ENCODE measurements around the gene CA10.

The CA10 gene

GRCh38 chr17:52159246-52160135 lies 977 bp upstream of the CA10 start:
- no peaks in the 10 kb centered on the region for H3K4me1 ChIP-seq (ENCODE audit: control insufficient read depth in 2 of 2, insufficient read depth in 2 of 2, low read length in 2 of 2)
- H3K27ac ChIP-seq (ENCODE audit: low read depth in 2 of 2, low read length in 2 of 2) = no peak overlapping the region
- H3K9ac ChIP-seq (ENCODE audit: low read depth in 1 of 2, low read length in 2 of 2) = no peak overlapping the region
- no peaks in the 10 kb centered on the region for H3K36me3 ChIP-seq (ENCODE audit: control insufficient read depth in 2 of 2, insufficient read depth in 2 of 2, low read length in 2 of 2)
- H3K4me3 ChIP-seq (ENCODE audit: low read length in 2 of 2) = no peak overlapping the region
- peaks cover 7 to 22% of the 10 kb centered on the region in 2 donors for H3K27me3 ChIP-seq (ENCODE audit: control insufficient read depth in 2 of 2, insufficient read depth in 2 of 2, low read length in 2 of 2)
- no peaks in the 10 kb centered on the region for H3K9me3 ChIP-seq (ENCODE audit: control insufficient read depth in 2 of 2, low read length in 2 of 2)

- peaks cover 7 to 22% of the 10 kb centered on the region in 2 donors for H3K27me3 ChIP-seq (ENCODE audit: control insufficient read depth in 2 of 2, insufficient read depth in 2 of 2, low read length in 2 of 2)
- H3K36me3 ChIP-seq (ENCODE audit: control insufficient read depth in 2 of 2, insufficient read depth in 2 of 2, low read length in 2 of 2) = no peaks in the 10 kb centered on the region
- H3K4me3 ChIP-seq (ENCODE audit: low read length in 2 of 2) = no peak overlapping the region
- H3K9me3 ChIP-seq (ENCODE audit: control insufficient read depth in 2 of 2, low read length in 2 of 2) = no peaks in the 10 kb centered on the region
- H3K27ac ChIP-seq (ENCODE audit: low read depth in 2 of 2, low read length in 2 of 2) = no peak overlapping the region
- no peak overlapping the region for H3K9ac ChIP-seq (ENCODE audit: low read depth in 1 of 2, low read length in 2 of 2)
- no peaks in the 10 kb centered on the region for H3K4me1 ChIP-seq (ENCODE audit: control insufficient read depth in 2 of 2, insufficient read depth in 2 of 2, low read length in 2 of 2)
Observed at GRCh38 chr17:52157603-52158449, 688 bp downstream of the CA10 start.

- Histone ChIP-seq H3K4me3 (ENCODE audit: low read length in 2 of 2) (no peak overlapping the region), H3K27me3 (ENCODE audit: control insufficient read depth in 2 of 2, insufficient read depth in 2 of 2, low read length in 2 of 2) (peaks cover 7 to 22% of the 10 kb centered on the region in 2 donors), H3K9me3 (ENCODE audit: control insufficient read depth in 2 of 2, low read length in 2 of 2) (no peaks in the 10 kb centered on the region), H3K9ac (ENCODE audit: low read depth in 1 of 2, low read length in 2 of 2) (no peak overlapping the region), H3K4me1 (ENCODE audit: control insufficient read depth in 2 of 2, insufficient read depth in 2 of 2, low read length in 2 of 2) (no peaks in the 10 kb centered on the region), H3K36me3 (ENCODE audit: control insufficient read depth in 2 of 2, insufficient read depth in 2 of 2, low read length in 2 of 2) (no peaks in the 10 kb centered on the region), H3K27ac (ENCODE audit: low read depth in 2 of 2, low read length in 2 of 2) (no peak overlapping the region)
Observed at GRCh38 chr17:52156576-52157570, 1.6 kb downstream of the CA10 start.

- Histone ChIP-seq H3K27me3 (ENCODE audit: control insufficient read depth in 2 of 2, insufficient read depth in 2 of 2, low read length in 2 of 2) (peaks cover 5 to 22% of the 10 kb centered on the region in 2 donors), H3K9ac (ENCODE audit: low read depth in 1 of 2, low read length in 2 of 2) (no peak overlapping the region), H3K9me3 (ENCODE audit: control insufficient read depth in 2 of 2, low read length in 2 of 2) (no peaks in the 10 kb centered on the region), H3K4me1 (ENCODE audit: control insufficient read depth in 2 of 2, insufficient read depth in 2 of 2, low read length in 2 of 2) (no peaks in the 10 kb centered on the region), H3K4me3 (ENCODE audit: low read length in 2 of 2) (no peak overlapping the region), H3K36me3 (ENCODE audit: control insufficient read depth in 2 of 2, insufficient read depth in 2 of 2, low read length in 2 of 2) (no peaks in the 10 kb centered on the region), H3K27ac (ENCODE audit: low read depth in 2 of 2, low read length in 2 of 2) (no peak overlapping the region)
Observed at GRCh38 chr17:52155301-52155700, 3.2 kb downstream of the CA10 start.

- Histone ChIP-seq H3K4me1 (ENCODE audit: control insufficient read depth in 2 of 2, insufficient read depth in 2 of 2, low read length in 2 of 2) (no peaks in the 10 kb centered on the region), H3K27ac (ENCODE audit: low read depth in 2 of 2, low read length in 2 of 2) (no peak overlapping the region), H3K36me3 (ENCODE audit: control insufficient read depth in 2 of 2, insufficient read depth in 2 of 2, low read length in 2 of 2) (no peaks in the 10 kb centered on the region), H3K27me3 (ENCODE audit: control insufficient read depth in 2 of 2, insufficient read depth in 2 of 2, low read length in 2 of 2) (peaks cover 5 to 16% of the 10 kb centered on the region in 2 donors), H3K9me3 (ENCODE audit: control insufficient read depth in 2 of 2, low read length in 2 of 2) (no peaks in the 10 kb centered on the region), H3K9ac (ENCODE audit: low read depth in 1 of 2, low read length in 2 of 2) (no peak overlapping the region), H3K4me3 (ENCODE audit: low read length in 2 of 2) (no peak overlapping the region)
Observed at GRCh38 chr17:52154466-52154865, 4.0 kb downstream of the CA10 start.

- H3K9me3 ChIP-seq (ENCODE audit: control insufficient read depth in 2 of 2, low read length in 2 of 2) = no peaks in the 10 kb centered on the region
- no peak overlapping the region for H3K9ac ChIP-seq (ENCODE audit: low read depth in 1 of 2, low read length in 2 of 2)
- H3K4me1 ChIP-seq (ENCODE audit: control insufficient read depth in 2 of 2, insufficient read depth in 2 of 2, low read length in 2 of 2) = no peaks in the 10 kb centered on the region
- no peak overlapping the region for H3K4me3 ChIP-seq (ENCODE audit: low read length in 2 of 2)
- no peaks in the 10 kb centered on the region for H3K36me3 ChIP-seq (ENCODE audit: control insufficient read depth in 2 of 2, insufficient read depth in 2 of 2, low read length in 2 of 2)
- peaks cover 0 to 3% of the 10 kb centered on the region in 2 donors for H3K27me3 ChIP-seq (ENCODE audit: control insufficient read depth in 2 of 2, insufficient read depth in 2 of 2, low read length in 2 of 2)
- no peak overlapping the region for H3K27ac ChIP-seq (ENCODE audit: low read depth in 2 of 2, low read length in 2 of 2)
Observed at GRCh38 chr17:52150935-52151334, 7.6 kb downstream of the CA10 start.

- no peaks in the 10 kb centered on the region for H3K4me1 ChIP-seq (ENCODE audit: control insufficient read depth in 2 of 2, insufficient read depth in 2 of 2, low read length in 2 of 2)
- H3K36me3 ChIP-seq (ENCODE audit: control insufficient read depth in 2 of 2, insufficient read depth in 2 of 2, low read length in 2 of 2) = no peaks in the 10 kb centered on the region
- no peak overlapping the region for H3K9ac ChIP-seq (ENCODE audit: low read depth in 1 of 2, low read length in 2 of 2)
- H3K27ac ChIP-seq (ENCODE audit: low read depth in 2 of 2, low read length in 2 of 2) = no peak overlapping the region
- no peak overlapping the region for H3K4me3 ChIP-seq (ENCODE audit: low read length in 2 of 2)
- no peaks in the 10 kb centered on the region for H3K27me3 ChIP-seq (ENCODE audit: control insufficient read depth in 2 of 2, insufficient read depth in 2 of 2, low read length in 2 of 2)
- H3K9me3 ChIP-seq (ENCODE audit: control insufficient read depth in 2 of 2, low read length in 2 of 2) = no peaks in the 10 kb centered on the region
Observed at GRCh38 chr17:52149626-52150025, 8.9 kb downstream of the CA10 start.

- Histone ChIP-seq H3K27ac (ENCODE audit: low read depth in 2 of 2, low read length in 2 of 2) (no peak overlapping the region), H3K4me3 (ENCODE audit: low read length in 2 of 2) (no peak overlapping the region), H3K9me3 (ENCODE audit: control insufficient read depth in 2 of 2, low read length in 2 of 2) (no peaks in the 10 kb centered on the region), H3K4me1 (ENCODE audit: control insufficient read depth in 2 of 2, insufficient read depth in 2 of 2, low read length in 2 of 2) (no peaks in the 10 kb centered on the region), H3K27me3 (ENCODE audit: control insufficient read depth in 2 of 2, insufficient read depth in 2 of 2, low read length in 2 of 2) (no peaks in the 10 kb centered on the region), H3K36me3 (ENCODE audit: control insufficient read depth in 2 of 2, insufficient read depth in 2 of 2, low read length in 2 of 2) (no peaks in the 10 kb centered on the region), H3K9ac (ENCODE audit: low read depth in 1 of 2, low read length in 2 of 2) (no peak overlapping the region)
Observed at GRCh38 chr17:52148969-52149351, 9.6 kb downstream of the CA10 start.

GRCh38 chr17:52148288-52148968 lies 10.1 kb downstream of the CA10 start:
- Histone ChIP-seq H3K4me3 (ENCODE audit: low read length in 2 of 2) (no peak overlapping the region), H3K4me1 (ENCODE audit: control insufficient read depth in 2 of 2, insufficient read depth in 2 of 2, low read length in 2 of 2) (no peaks in the 10 kb centered on the region), H3K27me3 (ENCODE audit: control insufficient read depth in 2 of 2, insufficient read depth in 2 of 2, low read length in 2 of 2) (no peaks in the 10 kb centered on the region), H3K36me3 (ENCODE audit: control insufficient read depth in 2 of 2, insufficient read depth in 2 of 2, low read length in 2 of 2) (no peaks in the 10 kb centered on the region), H3K9me3 (ENCODE audit: control insufficient read depth in 2 of 2, low read length in 2 of 2) (no peaks in the 10 kb centered on the region), H3K9ac (ENCODE audit: low read depth in 1 of 2, low read length in 2 of 2) (no peak overlapping the region), H3K27ac (ENCODE audit: low read depth in 2 of 2, low read length in 2 of 2) (no peak overlapping the region)

Measured in mucosa of rectum (tissue), 2 donors.